GM12872 (cell line): Measurements from ENCODE around the gene LGALS1.
A peak's percentile ranks its signal among the peaks of the same experiment; 100 is the strongest.

Experiments
- TF ChIP-seq, protein P1 (sequence below): IDR thresholded peaks from 3 replicates; pipeline ENCODE4 v1.5.1; 2011; ENCODE audit warnings: low read depth, mild to moderate bottlenecking, low read length, moderate library complexity; ENCODE audit not compliant: insufficient read depth

Gene LGALS1

DNA sequence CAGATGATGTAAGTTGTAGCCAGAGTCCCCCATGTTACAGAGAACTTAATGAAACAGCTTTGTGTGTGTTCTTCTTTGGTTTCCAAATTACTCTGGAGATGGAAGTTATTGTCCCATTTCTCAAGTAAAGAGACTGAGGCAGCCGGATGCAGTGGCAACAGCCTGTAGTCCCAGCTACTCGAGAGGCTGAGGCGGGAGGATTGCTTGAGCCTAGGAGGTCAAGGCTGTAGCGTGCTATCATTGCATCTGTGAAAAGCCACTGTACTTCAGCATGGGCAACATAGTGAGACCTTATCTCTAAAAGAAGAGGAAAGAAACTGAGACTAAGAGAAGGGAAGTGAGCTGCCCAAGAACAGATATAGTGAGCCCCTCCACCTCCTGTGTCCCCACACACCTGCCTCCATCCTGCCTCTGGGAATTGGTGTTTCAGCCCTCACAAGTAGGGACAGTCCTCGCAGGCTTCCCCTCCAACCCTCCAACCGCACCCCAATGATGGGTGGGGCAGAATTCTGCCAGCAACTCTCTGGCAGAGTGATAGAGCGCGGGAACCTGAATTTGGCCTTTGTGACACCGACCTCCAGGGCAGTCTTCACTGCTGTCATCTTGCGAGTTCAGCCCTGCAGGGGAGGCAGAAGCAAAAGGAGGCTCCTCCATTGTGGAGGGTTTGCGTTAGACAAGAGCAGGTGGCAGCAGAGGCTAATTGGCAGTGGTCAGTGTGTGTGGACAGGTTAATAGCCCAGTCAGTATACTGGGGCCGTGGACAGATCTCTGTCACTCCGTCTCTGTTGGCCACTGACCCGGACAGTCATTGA is 15.3 kb upstream of the LGALS1 start:
- TF ChIP-seq, protein P1, sequence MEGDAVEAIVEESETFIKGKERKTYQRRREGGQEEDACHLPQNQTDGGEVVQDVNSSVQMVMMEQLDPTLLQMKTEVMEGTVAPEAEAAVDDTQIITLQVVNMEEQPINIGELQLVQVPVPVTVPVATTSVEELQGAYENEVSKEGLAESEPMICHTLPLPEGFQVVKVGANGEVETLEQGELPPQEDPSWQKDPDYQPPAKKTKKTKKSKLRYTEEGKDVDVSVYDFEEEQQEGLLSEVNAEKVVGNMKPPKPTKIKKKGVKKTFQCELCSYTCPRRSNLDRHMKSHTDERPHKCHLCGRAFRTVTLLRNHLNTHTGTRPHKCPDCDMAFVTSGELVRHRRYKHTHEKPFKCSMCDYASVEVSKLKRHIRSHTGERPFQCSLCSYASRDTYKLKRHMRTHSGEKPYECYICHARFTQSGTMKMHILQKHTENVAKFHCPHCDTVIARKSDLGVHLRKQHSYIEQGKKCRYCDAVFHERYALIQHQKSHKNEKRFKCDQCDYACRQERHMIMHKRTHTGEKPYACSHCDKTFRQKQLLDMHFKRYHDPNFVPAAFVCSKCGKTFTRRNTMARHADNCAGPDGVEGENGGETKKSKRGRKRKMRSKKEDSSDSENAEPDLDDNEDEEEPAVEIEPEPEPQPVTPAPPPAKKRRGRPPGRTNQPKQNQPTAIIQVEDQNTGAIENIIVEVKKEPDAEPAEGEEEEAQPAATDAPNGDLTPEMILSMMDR, result no peak

DNA sequence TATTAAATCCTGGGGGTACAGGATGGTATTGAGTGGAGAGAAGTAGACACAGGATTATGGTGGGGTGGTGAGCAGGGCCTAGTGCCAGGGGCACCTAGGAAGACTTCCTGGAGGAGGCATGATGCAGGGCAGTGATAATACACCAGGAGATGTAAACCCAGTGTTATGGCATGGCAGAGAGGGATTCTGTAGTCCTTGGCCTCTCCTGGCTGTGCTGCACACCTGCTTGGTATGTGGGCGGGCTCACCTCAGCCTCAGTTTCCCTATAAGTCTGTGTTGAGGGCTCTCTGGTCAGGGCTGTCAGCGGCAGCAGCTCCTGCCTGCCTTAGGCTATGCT is 14.8 kb upstream of the LGALS1 start:
- TF ChIP-seq, protein P1, result no peak

DNA sequence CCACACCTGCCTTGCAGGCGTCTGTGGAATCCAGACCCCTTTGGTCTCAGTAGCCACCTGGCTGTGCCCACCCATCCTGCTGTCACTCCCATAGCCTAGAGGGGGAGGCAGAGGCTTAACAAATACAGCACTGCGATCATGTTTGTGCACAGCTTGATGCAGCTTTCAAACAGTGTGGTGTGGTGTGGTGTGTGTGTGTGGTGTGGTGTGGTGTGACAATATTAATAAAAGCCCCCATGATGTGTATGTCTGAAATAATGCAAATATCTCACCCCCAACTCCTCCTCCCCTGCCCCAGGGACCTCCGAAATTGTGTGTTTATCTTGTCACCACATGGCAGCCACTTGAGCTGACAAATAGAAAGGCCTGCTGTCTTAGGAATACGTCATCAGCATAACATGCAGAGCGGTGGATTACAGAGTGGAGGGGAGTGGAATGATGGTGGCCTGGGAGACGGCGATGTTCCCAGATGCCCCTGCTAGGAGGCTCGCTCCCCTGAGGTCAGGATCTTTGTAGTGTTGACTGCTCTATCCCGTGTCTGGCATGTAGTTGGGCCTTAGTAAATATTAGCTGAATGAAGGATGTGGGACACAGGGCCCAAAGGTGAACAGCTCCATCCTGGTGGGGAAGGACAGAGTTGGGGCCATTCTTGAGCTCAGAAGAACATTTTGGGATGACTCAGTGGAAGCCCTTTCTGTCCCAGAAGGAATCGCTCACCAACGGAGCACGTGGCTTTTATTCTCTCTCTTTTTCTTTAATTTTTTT is 14.1 kb upstream of the LGALS1 start:
- TF ChIP-seq, protein P1, result peak; percentile 62

DNA sequence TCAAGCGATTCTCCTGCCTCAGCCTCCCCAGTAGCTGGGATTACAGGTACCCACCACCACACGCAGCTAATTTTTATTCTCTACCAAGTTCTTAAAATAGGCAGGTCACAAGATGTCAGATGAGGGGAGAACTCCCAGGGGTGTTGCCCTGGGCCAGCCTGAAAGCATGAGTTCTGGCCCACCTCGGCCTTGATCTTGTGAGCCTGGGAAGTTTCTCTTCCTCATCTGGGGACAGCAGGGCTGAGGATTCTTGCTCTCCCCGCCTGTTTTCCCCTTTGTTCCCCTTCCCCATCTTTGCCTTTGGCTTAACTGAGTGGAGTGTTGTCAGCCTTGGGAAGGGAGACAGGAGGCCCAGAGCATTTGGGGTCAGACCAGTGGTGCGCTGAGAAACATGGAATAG is 13.4 kb upstream of the LGALS1 start:
- TF ChIP-seq, protein P1, result no peak

DNA sequence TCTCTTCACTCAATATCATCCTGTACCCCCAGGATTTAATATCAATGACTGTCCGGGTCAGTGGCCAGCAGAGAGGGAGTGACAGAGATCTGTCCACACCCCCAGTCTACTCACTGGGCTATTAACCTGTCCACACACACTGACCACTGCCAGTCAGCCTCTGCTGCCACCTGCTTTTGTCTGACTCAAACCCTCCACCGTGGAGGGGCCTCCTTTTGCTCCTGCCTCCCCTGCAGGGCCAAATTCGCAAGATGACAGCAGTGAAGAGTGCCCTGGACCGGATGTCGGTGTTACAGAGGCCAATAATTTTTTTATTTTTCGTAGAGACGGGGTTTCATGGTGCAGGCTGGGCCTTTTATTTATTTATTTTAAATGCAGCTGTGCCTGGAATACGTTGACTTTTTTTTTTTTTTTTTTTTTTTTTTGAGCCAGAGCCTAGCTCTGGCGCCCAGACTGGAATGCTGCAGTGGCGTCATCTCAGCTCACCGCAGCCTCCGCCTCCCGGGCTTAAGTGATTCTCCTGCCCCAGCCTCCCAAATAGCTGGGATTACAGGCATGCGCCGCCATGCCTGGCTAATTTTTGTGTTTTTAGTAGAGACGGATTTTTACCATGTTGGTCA is 11.8 kb upstream of the LGALS1 start:
- TF ChIP-seq, protein P1, result no peak

DNA sequence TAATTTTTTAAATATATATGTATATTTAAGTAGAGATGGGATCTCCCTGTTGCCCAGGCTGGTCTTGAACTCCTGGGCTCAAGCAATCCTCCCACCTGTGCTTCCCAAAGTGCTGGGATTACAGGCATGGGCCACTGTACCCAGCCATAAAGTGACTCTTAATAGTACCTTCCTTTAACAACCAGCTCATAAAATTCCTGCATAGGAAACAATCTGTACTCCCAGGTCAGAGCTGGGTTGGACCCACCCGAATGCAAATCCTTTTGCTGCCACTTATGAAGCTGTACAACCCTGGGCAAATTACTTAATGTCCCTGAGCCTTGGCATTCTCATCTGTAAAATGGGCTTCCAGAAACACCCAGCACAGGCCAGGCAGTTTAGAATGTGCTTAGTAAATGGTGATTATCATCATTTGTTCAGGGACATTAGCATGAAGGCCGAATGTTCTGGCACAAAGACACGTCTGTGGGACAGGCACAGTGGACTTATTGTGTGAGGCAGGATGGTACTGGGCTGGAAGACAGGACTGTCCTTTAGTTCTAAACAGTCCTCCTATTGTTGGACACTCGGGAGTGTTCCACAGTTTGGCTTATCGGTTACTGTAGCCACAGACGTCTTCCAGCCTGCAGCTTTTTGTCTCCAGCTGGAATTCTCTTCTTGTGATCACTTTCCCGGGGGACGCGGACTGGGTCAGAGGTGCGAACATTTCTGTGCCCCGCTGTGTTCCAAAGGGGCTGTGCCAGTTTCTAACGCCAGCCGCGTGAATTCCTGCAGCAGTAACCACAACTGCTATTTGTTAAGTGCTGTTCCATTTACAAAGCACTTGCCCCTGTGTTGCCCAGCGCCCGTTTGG is 11.0 kb upstream of the LGALS1 start:
- TF ChIP-seq, protein P1, result no peak
